ENCODE measurements around the gene VWC2. TPM values are rescaled to one million over a fixed set of nuclear protein-coding genes. Genes with fewer than 3 reads are reported as not detected.

Gene VWC2
- total RNA-seq, 2 donors from 2014 or later = not detected

GRCh38 chr7:49839863-49840645 lies 66.6 kb downstream of the VWC2 start:
- Histone ChIP-seq H3K9me3 (no peaks in the 10 kb centered on the region), H3K36me3 (replicated peaks in 1 of 2; ENCODE audit: insufficient read depth in 1 of 2, low read depth in 2 of 2) (no peaks in the 10 kb centered on the region), H3K27ac (no peak overlapping the region), H3K27me3 (peaks cover 0 to 4% of the 10 kb centered on the region in 2 donors), H3K4me3 (no peak overlapping the region), H3K4me1 (no peaks in the 10 kb centered on the region)
- 69 to 73% methylated on average over 13 of the region's 13 CpGs for WGBS, 2 donors
- ATAC-seq (no peak), DNase-seq (no peak)
- TF ChIP-seq POLR2A (IDR thresholded peaks at IDR 0.05) (no peak), CTCF (IDR thresholded peaks at IDR 0.05) (no peak)
- intact Hi-C loops (cut with DNase I) = no loop called here

- intact Hi-C loops (cut with DNase I) = no loop called here
- H3K4me3 ChIP-seq = no peak overlapping the region
- H3K4me1 ChIP-seq = no peaks in the 10 kb centered on the region
- peaks cover 0 to 4% of the 10 kb centered on the region in 2 donors for H3K27me3 ChIP-seq
- no peaks in the 10 kb centered on the region for H3K9me3 ChIP-seq
- no peak for DNase-seq
- WGBS, 2 donors = 74 to 75% methylated on average over 5 of the region's 5 CpGs
- ATAC-seq = no peak
- H3K36me3 ChIP-seq (replicated peaks in 1 of 2; ENCODE audit: insufficient read depth in 1 of 2, low read depth in 2 of 2) = no peaks in the 10 kb centered on the region
- TF ChIP-seq CTCF (IDR thresholded peaks at IDR 0.05) (no peak), POLR2A (IDR thresholded peaks at IDR 0.05) (no peak)
- no peak overlapping the region for H3K27ac ChIP-seq
Measured at GRCh38 chr7:49840751-49841405, 67.4 kb downstream of the VWC2 start.

GRCh38 chr7:49845626-49846025 lies 72.2 kb downstream of the VWC2 start:
- no peaks in the 10 kb centered on the region for H3K4me1 ChIP-seq
- H3K27ac ChIP-seq = no peak overlapping the region
- no peak overlapping the region for H3K4me3 ChIP-seq
- H3K27me3 ChIP-seq = peaks cover 0 to 4% of the 10 kb centered on the region in 2 donors
- WGBS, 2 donors = 63 to 68% methylated on average over 5 of the region's 5 CpGs
- DNase-seq (no peak), ATAC-seq (no peak)
- intact Hi-C loops (cut with DNase I) = no loop called here
- TF ChIP-seq POLR2A (IDR thresholded peaks at IDR 0.05) (no peak), CTCF (IDR thresholded peaks at IDR 0.05) (no peak)
- H3K9me3 ChIP-seq = no peaks in the 10 kb centered on the region
- H3K36me3 ChIP-seq (replicated peaks in 1 of 2; ENCODE audit: insufficient read depth in 1 of 2, low read depth in 2 of 2) = no peaks in the 10 kb centered on the region

GRCh38 chr7:49848211-49848841 lies 74.9 kb downstream of the VWC2 start:
- WGBS, 2 donors = 32 to 67% methylated on average over 2 to 8 of the region's 8 CpGs
- Histone ChIP-seq H3K27me3 (no peaks in the 10 kb centered on the region), H3K9me3 (no peaks in the 10 kb centered on the region), H3K36me3 (replicated peaks in 1 of 2; ENCODE audit: insufficient read depth in 1 of 2, low read depth in 2 of 2) (no peaks in the 10 kb centered on the region), H3K4me1 (no peaks in the 10 kb centered on the region), H3K27ac (no peak overlapping the region), H3K4me3 (no peak overlapping the region)
- ATAC-seq (no peak), DNase-seq (no peak)
- TF ChIP-seq CTCF (IDR thresholded peaks at IDR 0.05) (no peak), POLR2A (IDR thresholded peaks at IDR 0.05) (no peak)
- intact Hi-C loops (cut with DNase I) = no loop called here

All from body of pancreas (tissue), 4 donors.